Measurements from ENCODE around the gene PLCH1. TPM values are rescaled to one million over a fixed set of nuclear protein-coding genes. Genes with fewer than 3 reads are reported as not detected.

Gene PLCH1
- total and polyA plus RNA-seq, 9 donors: 0.39 to 1.2 (median 0.53) TPM

GRCh38 chr3:155382396-155383042, 362.4 kb downstream of the PLCH1 start:
- DNase-seq: peak; percentile 32

DNA sequence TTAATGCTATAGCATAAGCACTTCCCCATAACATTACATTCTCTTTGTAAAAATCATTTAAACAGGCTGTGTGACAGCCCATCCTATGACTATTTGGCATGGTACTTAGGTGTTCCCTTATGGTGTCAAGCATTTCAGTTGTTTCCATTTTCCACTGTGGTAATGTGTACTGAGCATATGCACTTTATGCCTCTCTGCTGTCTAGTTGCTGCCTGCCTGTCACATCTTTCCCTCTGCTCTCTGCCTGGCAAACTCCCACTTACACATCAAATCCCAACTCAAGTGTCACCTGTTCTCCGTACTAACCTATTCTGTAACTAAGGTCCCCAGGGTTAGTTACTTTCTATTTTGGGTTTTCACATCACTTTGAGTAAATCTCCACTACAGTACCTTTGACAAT, 367.0 kb downstream of the PLCH1 start:
- no peaks in the 10 kb centered on the region for H3K36me3 ChIP-seq (ENCODE audit: control insufficient read depth, insufficient read depth, low read length)
- no peak overlapping the region for H3K4me3 ChIP-seq (ENCODE audit: low read length)
- H3K4me1 ChIP-seq (ENCODE audit: control insufficient read depth, insufficient read depth, low read length): no peaks in the 10 kb centered on the region
- DNase-seq: no peak
- no peaks in the 10 kb centered on the region for H3K9me3 ChIP-seq (replicated peaks; ENCODE audit: control insufficient read depth, low read depth, low read length)
- no peak overlapping the region for H3K27ac ChIP-seq (ENCODE audit: low read length)
- WGBS (ENCODE audit: insufficient coverage): 40% methylated on average over 1 of the region's 1 CpG
- H3K27me3 ChIP-seq (ENCODE audit: control insufficient read depth, insufficient read depth, low read length): no peaks in the 10 kb centered on the region

More at GRCh38 chr3:155382396-155383042, 362.4 kb downstream of the PLCH1 start:
- WGBS (ENCODE audit: insufficient coverage): 56% methylated on average over 3 of the region's 6 CpGs
- no peaks in the 10 kb centered on the region for H3K36me3 ChIP-seq (ENCODE audit: control insufficient read depth, insufficient read depth, low read length)
- no peak overlapping the region for H3K4me3 ChIP-seq (ENCODE audit: low read length)
- H3K27me3 ChIP-seq (ENCODE audit: control insufficient read depth, insufficient read depth, low read length): no peaks in the 10 kb centered on the region
- H3K9me3 ChIP-seq (replicated peaks; ENCODE audit: control insufficient read depth, low read depth, low read length): no peaks in the 10 kb centered on the region
- no peaks in the 10 kb centered on the region for H3K4me1 ChIP-seq (ENCODE audit: control insufficient read depth, insufficient read depth, low read length)
- no peak overlapping the region for H3K27ac ChIP-seq (ENCODE audit: low read length)

DNA sequence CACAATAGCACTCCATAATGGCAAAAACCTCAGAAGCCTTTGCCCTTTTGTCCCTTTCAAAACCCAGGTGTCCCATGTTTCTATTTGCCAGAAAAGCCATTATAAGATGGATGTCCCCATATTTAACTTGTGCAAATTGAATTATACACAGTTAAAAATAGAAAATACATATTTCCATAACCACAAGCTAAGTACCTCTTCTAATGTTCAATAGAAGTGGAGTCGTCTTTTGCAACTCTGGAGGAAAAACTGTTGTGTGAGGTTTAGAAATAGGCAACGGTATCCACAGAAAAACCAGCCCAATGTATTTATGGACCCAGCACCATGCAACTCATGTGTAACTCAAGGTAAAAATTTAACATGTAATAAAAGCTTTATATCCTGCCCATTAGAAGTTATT, 367.8 kb downstream of the PLCH1 start:
- no peaks in the 10 kb centered on the region for H3K36me3 ChIP-seq (ENCODE audit: control insufficient read depth, insufficient read depth, low read length)
- no peak for DNase-seq
- H3K9me3 ChIP-seq (replicated peaks; ENCODE audit: control insufficient read depth, low read depth, low read length): no peaks in the 10 kb centered on the region
- no peak overlapping the region for H3K27ac ChIP-seq (ENCODE audit: low read length)
- H3K4me3 ChIP-seq (ENCODE audit: low read length): no peak overlapping the region
- H3K4me1 ChIP-seq (ENCODE audit: control insufficient read depth, insufficient read depth, low read length): no peaks in the 10 kb centered on the region
- WGBS (ENCODE audit: insufficient coverage): no CpG with 5 or more reads among the region's 2 CpGs
- no peaks in the 10 kb centered on the region for H3K27me3 ChIP-seq (ENCODE audit: control insufficient read depth, insufficient read depth, low read length)

DNA sequence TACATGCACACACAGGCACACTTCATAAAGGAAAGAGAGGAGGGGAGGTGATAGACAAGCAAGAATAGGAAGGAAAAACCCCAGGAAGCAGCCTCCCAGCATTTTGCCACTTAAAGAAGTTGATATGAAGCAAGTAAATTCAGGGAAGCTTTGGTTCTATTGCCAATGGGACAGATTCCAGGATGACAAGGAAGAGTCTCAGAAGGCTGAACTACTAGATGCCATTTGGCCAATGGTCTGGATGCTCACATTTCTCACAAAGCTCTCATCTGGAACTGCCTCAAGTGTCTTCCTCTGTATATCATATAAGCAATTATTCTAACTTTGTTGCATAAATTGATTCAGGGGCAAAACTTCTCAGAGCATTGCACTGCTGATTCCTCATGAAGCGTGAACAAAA, 372.6 kb downstream of the PLCH1 start:
- Histone ChIP-seq H3K27me3 (ENCODE audit: control insufficient read depth, insufficient read depth, low read length) (no peaks in the 10 kb centered on the region), H3K4me3 (ENCODE audit: low read length) (no peak overlapping the region), H3K9me3 (replicated peaks; ENCODE audit: control insufficient read depth, low read depth, low read length) (no peaks in the 10 kb centered on the region), H3K4me1 (ENCODE audit: control insufficient read depth, insufficient read depth, low read length) (peaks cover 3% of the 10 kb centered on the region), H3K36me3 (ENCODE audit: control insufficient read depth, insufficient read depth, low read length) (no peaks in the 10 kb centered on the region), H3K27ac (ENCODE audit: low read length) (no peak overlapping the region)
- no CpG with 5 or more reads among the region's 1 CpG for WGBS (ENCODE audit: insufficient coverage)
- peak; percentile 46 for DNase-seq

GRCh38 chr3:155370764-155371503, 373.9 kb downstream of the PLCH1 start:
- WGBS (ENCODE audit: insufficient coverage): 100% methylated on average over 1 of the region's 4 CpGs
- DNase-seq: no peak
- H3K36me3 ChIP-seq (ENCODE audit: control insufficient read depth, insufficient read depth, low read length): no peaks in the 10 kb centered on the region
- H3K27ac ChIP-seq (ENCODE audit: low read length): no peak overlapping the region
- H3K4me1 ChIP-seq (ENCODE audit: control insufficient read depth, insufficient read depth, low read length): peaks cover 3% of the 10 kb centered on the region
- no peaks in the 10 kb centered on the region for H3K9me3 ChIP-seq (replicated peaks; ENCODE audit: control insufficient read depth, low read depth, low read length)
- no peaks in the 10 kb centered on the region for H3K27me3 ChIP-seq (ENCODE audit: control insufficient read depth, insufficient read depth, low read length)
- H3K4me3 ChIP-seq (ENCODE audit: low read length): no peak overlapping the region

- no peak overlapping the region for H3K4me3 ChIP-seq (ENCODE audit: low read length)
- no peak overlapping the region for H3K27ac ChIP-seq (ENCODE audit: low read length)
- H3K27me3 ChIP-seq (ENCODE audit: control insufficient read depth, insufficient read depth, low read length): no peaks in the 10 kb centered on the region
- DNase-seq: peak; percentile 46
- H3K9me3 ChIP-seq (replicated peaks; ENCODE audit: control insufficient read depth, low read depth, low read length): peaks cover 4% of the 10 kb centered on the region
- peaks cover 3% of the 10 kb centered on the region for H3K4me1 ChIP-seq (ENCODE audit: control insufficient read depth, insufficient read depth, low read length)
- no peaks in the 10 kb centered on the region for H3K36me3 ChIP-seq (ENCODE audit: control insufficient read depth, insufficient read depth, low read length)
These were observed 374.7 kb downstream of the PLCH1 start for GRCh38 chr3:155370198-155370597.

DNA sequence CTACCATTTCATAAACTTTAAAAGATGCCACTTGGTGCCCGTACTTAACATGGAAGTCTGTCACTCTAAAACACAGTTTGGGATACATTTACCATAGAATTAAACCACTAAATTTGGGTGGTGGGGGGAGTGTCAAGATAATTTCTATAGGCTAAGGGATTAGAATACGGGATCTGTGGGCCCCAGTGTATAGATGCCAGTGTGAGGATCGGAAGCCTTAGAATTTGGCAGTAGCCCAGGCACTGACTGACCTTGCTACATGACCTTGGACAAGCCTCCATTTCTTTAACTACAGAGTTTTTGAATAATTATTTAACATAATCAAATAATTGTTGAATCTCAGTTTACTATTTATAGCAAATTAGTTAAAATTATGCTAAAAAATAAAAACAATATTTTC, 375.1 kb downstream of the PLCH1 start:
- Histone ChIP-seq H3K4me3 (ENCODE audit: low read length) (no peak overlapping the region), H3K4me1 (ENCODE audit: control insufficient read depth, insufficient read depth, low read length) (peaks cover 3% of the 10 kb centered on the region), H3K36me3 (ENCODE audit: control insufficient read depth, insufficient read depth, low read length) (no peaks in the 10 kb centered on the region), H3K27ac (ENCODE audit: low read length) (no peak overlapping the region), H3K9me3 (replicated peaks; ENCODE audit: control insufficient read depth, low read depth, low read length) (peaks cover 7% of the 10 kb centered on the region), H3K27me3 (ENCODE audit: control insufficient read depth, insufficient read depth, low read length) (no peaks in the 10 kb centered on the region)
- no CpG with 5 or more reads among the region's 3 CpGs for WGBS (ENCODE audit: insufficient coverage)
- DNase-seq: no peak

DNA sequence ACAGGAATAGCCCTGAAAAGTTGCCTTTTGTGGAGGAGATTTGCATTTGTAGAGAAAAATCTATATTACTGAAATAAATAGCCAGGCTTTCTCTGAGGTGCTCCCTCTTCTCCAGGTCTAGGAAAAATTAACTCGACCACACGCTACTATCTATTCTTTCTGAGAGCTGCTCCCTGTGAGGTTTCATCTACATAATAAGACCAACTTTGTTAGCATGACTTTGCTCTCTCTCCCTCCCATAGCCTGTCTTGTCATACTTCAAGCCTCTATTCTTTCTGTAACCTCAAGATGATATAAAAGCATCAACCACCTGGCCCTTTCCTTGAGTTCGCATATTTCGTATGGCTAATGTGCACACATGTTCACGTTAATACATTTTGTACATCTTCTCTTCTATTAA, 375.6 kb downstream of the PLCH1 start:
- Histone ChIP-seq H3K27ac (ENCODE audit: low read length) (no peak overlapping the region), H3K4me1 (ENCODE audit: control insufficient read depth, insufficient read depth, low read length) (peaks cover 3% of the 10 kb centered on the region)

DNA sequence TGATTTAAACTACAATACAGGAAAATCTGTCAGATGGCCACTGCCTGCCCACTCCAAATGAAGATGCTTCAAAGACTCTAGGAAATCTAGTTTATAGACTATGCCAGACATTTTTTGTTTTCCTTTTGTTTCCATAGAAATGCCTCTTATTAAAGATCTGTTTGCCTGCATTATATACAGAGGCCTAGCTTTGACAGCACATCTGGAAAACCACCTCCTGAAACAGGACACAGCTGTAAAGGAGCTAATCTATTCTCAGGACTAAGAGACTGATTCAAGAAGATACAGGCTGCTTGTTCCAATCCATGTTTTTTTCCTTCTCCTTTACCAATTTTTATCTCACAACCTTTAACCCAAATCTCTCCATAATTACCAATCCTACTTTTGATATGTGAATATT, 376.1 kb downstream of the PLCH1 start:
- no peaks in the 10 kb centered on the region for H3K27me3 ChIP-seq (ENCODE audit: control insufficient read depth, insufficient read depth, low read length)
- no peak overlapping the region for H3K27ac ChIP-seq (ENCODE audit: low read length)
- peaks cover 3% of the 10 kb centered on the region for H3K4me1 ChIP-seq (ENCODE audit: control insufficient read depth, insufficient read depth, low read length)
- DNase-seq: peak; percentile 79
- no peaks in the 10 kb centered on the region for H3K36me3 ChIP-seq (ENCODE audit: control insufficient read depth, insufficient read depth, low read length)
- peaks cover 7% of the 10 kb centered on the region for H3K9me3 ChIP-seq (replicated peaks; ENCODE audit: control insufficient read depth, low read depth, low read length)
- H3K4me3 ChIP-seq (ENCODE audit: low read length): no peak overlapping the region

More for the DNA sequence above, 375.6 kb downstream of the PLCH1 start:
- Histone ChIP-seq H3K36me3 (ENCODE audit: control insufficient read depth, insufficient read depth, low read length) (no peaks in the 10 kb centered on the region), H3K9me3 (replicated peaks; ENCODE audit: control insufficient read depth, low read depth, low read length) (peaks cover 7% of the 10 kb centered on the region), H3K27me3 (ENCODE audit: control insufficient read depth, insufficient read depth, low read length) (no peaks in the 10 kb centered on the region), H3K4me3 (ENCODE audit: low read length) (no peak overlapping the region)
- 72% methylated on average over 4 of the region's 5 CpGs for WGBS (ENCODE audit: insufficient coverage)
- DNase-seq: no peak

- peaks cover 3% of the 10 kb centered on the region for H3K4me1 ChIP-seq (ENCODE audit: control insufficient read depth, insufficient read depth, low read length)
- H3K9me3 ChIP-seq (replicated peaks; ENCODE audit: control insufficient read depth, low read depth, low read length): peaks cover 7% of the 10 kb centered on the region
- no peak overlapping the region for H3K4me3 ChIP-seq (ENCODE audit: low read length)
- H3K27ac ChIP-seq (ENCODE audit: low read length): peak overlapping the region; percentile 22
- no peaks in the 10 kb centered on the region for H3K36me3 ChIP-seq (ENCODE audit: control insufficient read depth, insufficient read depth, low read length)
- no peaks in the 10 kb centered on the region for H3K27me3 ChIP-seq (ENCODE audit: control insufficient read depth, insufficient read depth, low read length)
- DNase-seq: peak; percentile 56
These were observed 377.4 kb downstream of the PLCH1 start for GRCh38 chr3:155367506-155367905.
